ENCODE data around the gene FAM53A. TPM values are rescaled to one million over a fixed set of nuclear protein-coding genes. Genes with fewer than 3 reads are reported as not detected.

FAM53A gene
- total and polyA plus RNA-seq, 2 of the 13 experiments (the other 11 are each of a cell fraction or from before 2014, with no cell fraction given): 0.48 to 1.1 TPM

- H3K4me1 ChIP-seq (ENCODE audit: insufficient read depth, low read length): no peaks in the 10 kb centered on the region
- WGBS (ENCODE audit: low lambda C conversion rate): 29% methylated on average over 16 of the region's 30 CpGs
- ChIA-PET CTCF (ENCODE audit: low intra/inter-chr PET ratio, low total read pairs) (no interaction called here), POLR2A (no interaction called here)
- H3K36me3 ChIP-seq (replicated peaks in 1 of 2; ENCODE audit: control insufficient read depth in 1 of 2, insufficient read depth in 2 of 2, low read length in 2 of 2): no peaks in the 10 kb centered on the region
- TF ChIP-seq ZNF740 (CRISPR knock-in tag; IDR thresholded peaks at IDR 0.05) (no peak), FOSL1 (CRISPR knock-in tag; IDR thresholded peaks at IDR 0.05; ENCODE audit: borderline replicate concordance) (no peak)
- FAIRE-seq (no peak), DNase-seq (ENCODE audit: low spot score) (no peak), ATAC-seq (no peak)
- no peaks in the 10 kb centered on the region for H3K9me3 ChIP-seq (ENCODE audit: low read length)
- intact Hi-C loops (cut with micrococcal nuclease; ENCODE audit: unreplicated experiment): no loop called here
- H2AFZ ChIP-seq (ENCODE audit: low read length): no peak overlapping the region
- peaks cover 13 to 58% of the 10 kb centered on the region in 2 experiments for H3K27me3 ChIP-seq (ENCODE audit: control insufficient read depth in 1 of 2, insufficient read depth in 2 of 2, low read length in 2 of 2)
- H3K9ac ChIP-seq (ENCODE audit: insufficient read depth, low read depth, low read length): no peak overlapping the region
- in situ Hi-C loops (cut with HindIII; ENCODE audit: extremely low pct_ligation_motif_present, low pct_unique_long_range_greater_than_20kb): no loop called here
- no peak overlapping the region for H3K4me3 ChIP-seq (replicated peaks in 1 of 3; ENCODE audit: insufficient read depth in 1 of 3, low read depth in 2 of 3, low read length in 3 of 3)
- H3K4me2 ChIP-seq (ENCODE audit: low read depth, low read length): no peak overlapping the region
- H3K27ac ChIP-seq (ENCODE audit: extremely low read length, insufficient read depth, low read length): no peak overlapping the region
- BruUV-seq (replicated peaks): no TSS peak
- 0 out of 2 replicates have a peak, but pooled peaks cover 3% of the 10 kb centered on the region for H4K20me1 ChIP-seq (ENCODE audit: insufficient read depth, low read length)
- no peaks in the 10 kb centered on the region for H3K79me2 ChIP-seq (ENCODE audit: insufficient read depth, low read length)
These were observed 85.1 kb downstream of the FAM53A start for GRCh38 chr4:1599026-1599481.

GRCh38 chr4:1598206-1599025, 85.7 kb downstream of the FAM53A start:
- in situ Hi-C loops (cut with HindIII; ENCODE audit: extremely low pct_ligation_motif_present, low pct_unique_long_range_greater_than_20kb) (no loop called here), intact Hi-C loops (cut with micrococcal nuclease; ENCODE audit: unreplicated experiment) (no loop called here)
- H3K27ac ChIP-seq (ENCODE audit: extremely low read length, insufficient read depth, low read length): no peak overlapping the region
- H3K79me2 ChIP-seq (ENCODE audit: insufficient read depth, low read length): no peaks in the 10 kb centered on the region
- H3K9me3 ChIP-seq (ENCODE audit: low read length): no peaks in the 10 kb centered on the region
- DNase-seq (ENCODE audit: low spot score): no peak
- H3K36me3 ChIP-seq (replicated peaks in 1 of 2; ENCODE audit: control insufficient read depth in 1 of 2, insufficient read depth in 2 of 2, low read length in 2 of 2): no peaks in the 10 kb centered on the region
- no TSS peak for BruUV-seq (replicated peaks)
- TF ChIP-seq TCF12 (IDR thresholded peaks at IDR 0.05): no peak
- TF ChIP-seq TCF12 (CRISPR knock-in tag; IDR thresholded peaks at IDR 0.05): no peak
- no peak for TF ChIP-seq HNRNPL (IDR thresholded peaks at IDR 0.05; ENCODE audit: low read depth, low read length)
- TF ChIP-seq PAX8 (CRISPR knock-in tag; IDR thresholded peaks at IDR 0.05; ENCODE audit: borderline replicate concordance): no peak
- no peak for TF ChIP-seq TRAFD1 (CRISPR knock-in tag; IDR thresholded peaks at IDR 0.05; ENCODE audit: borderline replicate concordance)
- TF ChIP-seq BRF2 (CRISPR knock-in tag; IDR thresholded peaks at IDR 0.05): no peak
- TF ChIP-seq HES4 (CRISPR knock-in tag; IDR thresholded peaks at IDR 0.05; ENCODE audit: borderline replicate concordance): no peak
- TF ChIP-seq ZNF512B (CRISPR knock-in tag; IDR thresholded peaks at IDR 0.05; ENCODE audit: borderline replicate concordance): no peak
- H3K4me1 ChIP-seq (ENCODE audit: insufficient read depth, low read length): no peaks in the 10 kb centered on the region
- POLR2A ChIA-PET: no interaction called here
- H3K9ac ChIP-seq (ENCODE audit: insufficient read depth, low read depth, low read length): no peak overlapping the region
- H3K4me2 ChIP-seq (ENCODE audit: low read depth, low read length): no peak overlapping the region
- no peak for FAIRE-seq
- no peak overlapping the region for H2AFZ ChIP-seq (ENCODE audit: low read length)
- CTCF ChIA-PET (ENCODE audit: low intra/inter-chr PET ratio, low total read pairs): no interaction called here
- no peak for ATAC-seq
- WGBS (ENCODE audit: low lambda C conversion rate): 51% methylated on average over 31 of the region's 42 CpGs
- no peak overlapping the region for H3K4me3 ChIP-seq (replicated peaks in 1 of 3; ENCODE audit: insufficient read depth in 1 of 3, low read depth in 2 of 3, low read length in 3 of 3)
- H3K27me3 ChIP-seq (ENCODE audit: control insufficient read depth in 1 of 2, insufficient read depth in 2 of 2, low read length in 2 of 2): peaks cover 14 to 56% of the 10 kb centered on the region in 2 experiments
- 0 out of 2 replicates have a peak, but pooled peaks cover 3% of the 10 kb centered on the region for H4K20me1 ChIP-seq (ENCODE audit: insufficient read depth, low read length)

Data from HepG2 (cell line).